Coronary artery (tissue), 2 donors: Measurements from ENCODE around the gene LMF1.
A peak's percentile ranks its signal among the peaks of the same experiment; 100 is the strongest.

ENCODE experiments used
- DNase-seq: peaks from one replicate; pipeline ENCODE4 v3.0.0-alpha.2; 2017; ENCODE audit warnings: low spot score
- H3K27ac ChIP-seq, 2 donors: fragments of 200-600 bp; sonication (generic); one replicate each; pipeline ENCODE4 v1.5.1; 2016 to 2019
- H3K4me3 ChIP-seq: fragments of 200-600 bp; sonication (generic); 2 replicates; pipeline ENCODE4 v1.5.1; 2016; ENCODE audit warnings: mild to moderate bottlenecking, moderate library complexity
- CTCF ChIP-seq: fragments of 200-600 bp; sonication (generic); IDR thresholded peaks from one replicate; pipeline ENCODE4 v1.5.1; 2019; ENCODE audit warnings: antibody characterized with exemption

The LMF1 gene

DNA sequence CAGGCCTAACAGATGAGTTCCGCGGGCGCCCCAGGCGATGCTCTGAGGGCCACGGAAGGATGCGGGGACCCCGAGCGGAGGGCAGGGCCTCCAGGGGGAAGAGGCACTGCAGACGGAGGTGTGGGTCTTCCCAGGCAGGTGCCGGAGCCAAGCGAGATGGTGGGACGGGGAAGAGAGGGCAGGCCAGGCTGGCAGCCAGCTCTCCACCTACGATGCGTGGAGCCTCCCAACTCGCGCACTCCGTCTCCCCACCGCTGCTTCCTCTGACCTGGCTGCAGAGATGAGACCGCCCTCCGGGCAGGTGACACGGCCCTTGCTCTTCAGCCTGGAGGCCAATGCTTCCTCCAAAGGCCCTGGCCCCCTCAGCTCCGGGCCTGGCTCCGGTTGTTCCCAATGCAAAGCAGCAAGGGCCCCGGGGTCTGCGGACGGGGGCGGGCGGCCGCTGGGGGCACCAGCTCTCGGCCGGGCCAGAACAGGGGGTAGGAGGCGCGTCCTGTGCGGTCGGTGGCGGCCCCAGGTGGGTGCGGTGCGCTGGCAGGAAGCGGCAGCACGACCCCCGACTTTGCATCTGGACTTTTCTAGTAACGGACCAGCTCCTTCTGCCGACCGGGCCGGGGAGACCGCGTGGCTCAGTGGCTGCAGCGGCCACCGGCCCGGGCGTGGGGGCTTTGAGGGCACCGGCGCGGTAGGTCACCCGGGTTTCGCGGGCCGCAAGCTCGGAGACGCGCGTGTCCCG, 9.2 kb upstream of the LMF1 start:
- TF ChIP-seq CTCF = no peak
- DNase-seq = no peak
- Histone ChIP-seq H3K4me3 (peak overlapping the region; percentile 85), H3K27ac (peak overlapping the region in 1 of 2 donors; percentile 65)

DNA sequence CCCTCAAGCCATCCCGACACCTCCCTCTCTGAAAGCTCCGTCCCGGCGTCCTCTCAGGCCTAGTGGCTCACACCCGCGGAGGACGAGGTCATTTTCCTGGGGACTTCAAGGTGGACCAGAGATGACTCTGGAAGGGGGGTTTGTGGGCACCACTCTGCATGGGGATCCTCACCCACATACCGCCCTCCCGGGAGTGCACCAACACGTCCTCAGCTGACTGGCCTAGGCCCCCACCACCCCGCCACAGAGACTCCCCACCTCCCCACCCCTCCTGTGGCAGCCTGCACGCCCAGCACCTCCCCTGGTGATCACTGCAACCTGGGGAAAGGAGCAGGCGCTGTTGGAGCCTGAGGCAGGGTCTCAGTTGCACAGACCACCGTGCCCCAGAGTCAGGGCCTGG, 8.4 kb upstream of the LMF1 start:
- DNase-seq = no peak
- Histone ChIP-seq H3K4me3 (no peak overlapping the region), H3K27ac (no peak overlapping the region)
- TF ChIP-seq CTCF = no peak

- no peak for DNase-seq
- Histone ChIP-seq H3K27ac (no peak overlapping the region), H3K4me3 (no peak overlapping the region)
- TF ChIP-seq CTCF = no peak
These were observed 7.6 kb upstream of the LMF1 start for GRCh38 chr16:978403-978802.

GRCh38 chr16:977896-978295, 7.1 kb upstream of the LMF1 start:
- H3K27ac ChIP-seq = peak overlapping the region in 1 of 2 donors; percentile 78
- TF ChIP-seq CTCF = no peak
- no peak for DNase-seq
- no peak overlapping the region for H3K4me3 ChIP-seq

GRCh38 chr16:977081-977701, 6.4 kb upstream of the LMF1 start:
- no peak for TF ChIP-seq CTCF
- DNase-seq = no peak
- H3K4me3 ChIP-seq = peak overlapping the region; percentile 9
- peak overlapping the region in 1 of 2 donors; percentile 78 for H3K27ac ChIP-seq

DNA sequence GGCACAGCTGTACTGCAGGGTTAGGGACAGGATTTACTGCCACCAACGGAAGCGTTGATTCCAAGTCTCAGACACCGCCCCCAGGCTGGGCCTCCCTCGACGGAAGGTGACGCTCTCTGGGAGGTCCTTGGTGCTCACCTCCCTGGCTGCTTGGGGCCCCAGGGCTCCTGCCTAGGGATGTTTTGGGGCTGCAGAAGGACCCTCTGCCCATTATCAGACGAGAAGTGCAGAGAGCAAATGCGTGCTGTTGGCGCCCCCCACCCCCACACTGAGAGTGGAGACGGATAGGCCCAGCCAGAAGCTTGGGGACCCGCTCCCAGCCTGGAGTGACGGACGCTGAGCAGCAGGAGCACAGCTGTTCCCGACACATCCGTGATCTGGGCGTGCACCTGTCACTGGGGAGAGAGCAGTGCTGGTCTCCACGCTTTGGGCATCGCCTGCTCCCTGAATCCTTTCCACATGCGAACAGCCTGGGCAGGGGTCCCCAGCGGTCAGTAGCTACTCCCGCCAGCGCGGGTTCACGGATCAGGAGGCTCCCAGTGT, 5.7 kb upstream of the LMF1 start:
- TF ChIP-seq CTCF = no peak
- DNase-seq = no peak
- Histone ChIP-seq H3K4me3 (no peak overlapping the region), H3K27ac (peak overlapping the region in 1 of 2 donors; percentile 78)

GRCh38 chr16:975291-975690, 4.5 kb upstream of the LMF1 start:
- DNase-seq = no peak

More at GRCh38 chr16:975291-975690, 4.5 kb upstream of the LMF1 start:
- TF ChIP-seq CTCF = no peak
- no peak overlapping the region for H3K4me3 ChIP-seq
- H3K27ac ChIP-seq = no peak overlapping the region
